Lower lobe of right lung (tissue), 2 donors: ENCODE results near the gene CCL19. TPM values are rescaled to one million over a fixed set of nuclear protein-coding genes. Genes with fewer than 3 reads are reported as not detected.
A peak's percentile ranks its signal among the peaks of the same experiment; 100 is the strongest.
"Not testable (repeated sequence)": the region's sequence is repeated elsewhere in the genome, so short reads cannot be mapped to it uniquely, and the experiment has no call there.

Experiments used
- ATAC-seq, 2 donors: fragments of 200-7000 bp; cut with Tn5 transposase; one replicate each; pipeline ENCODE4 v1.9.1; 2020 to 2022; ENCODE audit warnings: mild to moderate bottlenecking in 2 of 2, moderate library complexity in 2 of 2
- DNase-seq: peaks from one replicate; pipeline ENCODE4 v3.0.0-alpha.2; 2020
- H3K27ac ChIP-seq: fragments of 200-600 bp; one replicate; pipeline ENCODE4 v1.8.0; 2022
- H3K27me3 ChIP-seq: fragments of 200-600 bp; one replicate; pipeline ENCODE4 v1.8.0; 2022; ENCODE audit warnings: low read depth
- H3K36me3 ChIP-seq: fragments of 200-600 bp; one replicate; pipeline ENCODE4 v1.8.0; 2022; ENCODE audit warnings: mild to moderate bottlenecking
- H3K4me1 ChIP-seq: fragments of 200-600 bp; one replicate; pipeline ENCODE4 v1.8.0; 2022
- H3K4me3 ChIP-seq: fragments of 200-600 bp; one replicate; pipeline ENCODE4 v1.8.0; 2022; ENCODE audit warnings: mild to moderate bottlenecking
- H3K9me3 ChIP-seq: fragments of 200-600 bp; one replicate; pipeline ENCODE4 v1.8.0; 2022
- CTCF ChIP-seq: fragments of 200-600 bp; IDR thresholded peaks from one replicate; pipeline ENCODE4 v1.8.0; 2022; ENCODE audit warnings: antibody characterized with exemption, mild to moderate bottlenecking
- intact Hi-C: fragments of 100-400 bp; cut with DNase I; formaldehyde crosslinking; loops from one replicate; pipeline ENCODE4 v1.11.0; 2022
- total RNA-seq: library from RNA; stranded (reverse); fragmentation: NEBNext Ultra II Directional; extraction: Animal tissue kit (Norgen Biotek cat#: 25700); gene quantifications from one replicate; pipeline ENCODE4 v1.2.1, GENCODE V29; 2021
- donor health status: DM: no; HTN: yes; CAD: no; lungs with severe emphysema.

Gene CCL19
- total RNA-seq, 1 donor from 2014 or later = 2.4 TPM

DNA sequence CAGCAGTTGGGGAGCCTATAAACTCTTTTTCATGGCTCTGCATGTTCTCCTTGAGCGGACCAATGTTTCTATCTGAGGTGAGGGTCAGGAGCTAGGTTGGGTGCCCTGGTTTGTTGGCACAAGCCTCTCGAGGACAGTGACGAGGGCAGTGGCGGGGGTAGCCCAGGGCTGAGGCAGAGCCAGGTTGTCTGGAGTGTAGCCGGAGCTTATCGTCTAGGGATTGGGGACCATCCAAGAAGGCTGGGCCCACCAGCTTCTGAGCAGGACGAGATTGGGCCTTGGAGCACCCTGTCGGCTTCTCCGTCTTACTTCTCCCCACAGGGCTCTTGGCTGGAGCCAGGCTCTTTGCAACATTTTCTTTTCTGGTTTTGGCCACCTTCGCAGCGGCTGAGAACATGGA lies 32.1 kb upstream of the CCL19 start:
- H3K4me3 ChIP-seq = no peak overlapping the region
- no peaks in the 10 kb centered on the region for H3K4me1 ChIP-seq
- intact Hi-C loops = no loop called here
- ATAC-seq (no peak), DNase-seq (no peak)
- H3K36me3 ChIP-seq = no peaks in the 10 kb centered on the region
- no peaks in the 10 kb centered on the region for H3K9me3 ChIP-seq
- H3K27me3 ChIP-seq = no peaks in the 10 kb centered on the region
- H3K27ac ChIP-seq = no peak overlapping the region
- no peak for TF ChIP-seq CTCF

GRCh38 chr9:34719769-34720025 lies 28.6 kb upstream of the CCL19 start:
- DNase-seq, H3K9me3 ChIP-seq, intact Hi-C loops, H3K4me1 ChIP-seq, ATAC-seq, H3K4me3 ChIP-seq, H3K36me3 ChIP-seq, H3K27ac ChIP-seq, H3K27me3 ChIP-seq: not testable (repeated sequence)

DNA sequence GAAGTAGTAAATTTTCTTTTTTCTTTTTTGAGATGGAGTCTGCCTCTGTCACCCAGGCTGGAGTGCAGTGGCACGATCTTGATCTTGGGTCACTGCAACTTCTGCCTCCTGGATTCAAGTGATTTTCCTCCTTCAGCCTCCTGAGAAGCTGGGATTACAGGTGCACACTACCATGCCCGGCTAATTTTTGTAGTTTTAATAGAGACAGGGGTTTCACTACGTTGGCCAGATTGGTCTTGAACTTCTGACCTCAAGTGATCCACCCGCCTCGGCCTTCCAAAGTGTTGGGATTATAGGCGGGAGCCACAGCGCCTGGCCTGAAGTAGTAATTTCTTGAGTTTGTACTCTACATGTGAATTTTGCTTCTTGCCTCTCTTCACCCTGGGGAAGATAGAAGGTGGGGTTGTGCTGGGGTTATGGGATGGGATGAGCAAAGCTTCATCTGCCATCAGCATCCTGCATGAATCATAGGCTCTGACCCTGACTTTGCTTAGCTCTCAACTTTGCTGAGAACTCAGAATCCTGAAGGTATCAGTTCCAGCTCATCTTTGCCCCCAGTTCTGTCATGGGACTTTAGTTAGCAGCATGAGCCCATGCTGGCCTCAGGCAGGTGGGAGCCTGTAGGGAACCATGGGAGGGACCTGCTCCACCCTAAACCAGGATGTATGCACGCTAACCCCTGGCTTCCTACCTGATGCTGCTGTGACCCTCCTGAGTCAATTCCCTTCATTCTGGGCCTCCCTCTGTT lies 28.1 kb upstream of the CCL19 start:
- DNase-seq (no peak), ATAC-seq (peak in 1 of 2 donors; percentile 9)
- H3K4me3 ChIP-seq = no peak overlapping the region
- no peaks in the 10 kb centered on the region for H3K4me1 ChIP-seq
- H3K9me3 ChIP-seq = no peaks in the 10 kb centered on the region
- H3K27me3 ChIP-seq = no peaks in the 10 kb centered on the region
- H3K36me3 ChIP-seq = no peaks in the 10 kb centered on the region
- no peak for TF ChIP-seq CTCF
- intact Hi-C loops = no loop called here
- H3K27ac ChIP-seq = no peak overlapping the region

GRCh38 chr9:34717996-34718614 lies 27.0 kb upstream of the CCL19 start:
- Histone ChIP-seq H3K27ac (no peak overlapping the region), H3K27me3 (no peaks in the 10 kb centered on the region), H3K9me3 (no peaks in the 10 kb centered on the region), H3K4me3 (no peak overlapping the region), H3K4me1 (no peaks in the 10 kb centered on the region), H3K36me3 (no peaks in the 10 kb centered on the region)
- TF ChIP-seq CTCF = no peak
- ATAC-seq (peak; percentile 29 to 56), DNase-seq (no peak)
- intact Hi-C loops = no loop called here

DNA sequence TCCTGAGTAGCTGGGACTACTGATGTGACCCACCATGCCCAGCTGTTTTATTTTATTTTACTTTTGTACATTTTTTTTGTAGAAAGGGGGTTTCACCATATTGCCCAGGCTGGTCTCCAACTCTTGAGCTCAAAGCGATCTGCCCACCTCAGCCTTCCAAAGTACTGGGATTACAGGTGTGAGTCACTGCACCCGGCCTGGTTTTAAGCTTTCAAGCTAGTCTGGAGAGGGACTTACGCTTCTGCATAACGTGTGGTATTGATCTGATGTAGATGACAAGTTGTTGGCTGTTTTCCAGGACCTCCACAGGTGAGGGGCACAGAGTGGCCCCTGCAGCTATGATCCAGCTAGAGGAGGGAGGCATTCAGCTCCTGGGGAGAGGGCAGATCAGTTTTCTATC lies 25.6 kb upstream of the CCL19 start:
- Histone ChIP-seq H3K27me3 (no peaks in the 10 kb centered on the region), H3K9me3 (no peaks in the 10 kb centered on the region), H3K27ac (no peak overlapping the region), H3K36me3 (no peaks in the 10 kb centered on the region), H3K4me1 (no peaks in the 10 kb centered on the region), H3K4me3 (no peak overlapping the region)
- ATAC-seq (no peak), DNase-seq (no peak)
- TF ChIP-seq CTCF = no peak
- intact Hi-C loops = no loop called here

- Histone ChIP-seq H3K27me3 (no peaks in the 10 kb centered on the region), H3K9me3 (no peaks in the 10 kb centered on the region), H3K27ac (no peak overlapping the region), H3K4me3 (no peak overlapping the region), H3K36me3 (no peaks in the 10 kb centered on the region), H3K4me1 (no peaks in the 10 kb centered on the region)
- intact Hi-C loops = no loop called here
- ATAC-seq (no peak), DNase-seq (no peak)
- TF ChIP-seq CTCF = no peak
Measured at GRCh38 chr9:34715639-34716215, 24.7 kb upstream of the CCL19 start.
